ENCODE results near the gene RIC1.
"Not testable (repeated sequence)": the region's sequence is repeated elsewhere in the genome, so short reads cannot be mapped to it uniquely, and the experiment has no call there.

Gene RIC1

GRCh38 chr9:5628530-5629311 is at the start of gene RIC1:
Gene RIC1 (plus strand): TSS chr9:5629107. CDS start chr9:5629310, 203 bp downstream.
- peak; percentile 80 to 87 for DNase-seq (ENCODE audit: low read depth in 2 of 2)

GRCh38 chr9:5579881-5580280 is 49.0 kb upstream of the RIC1 start:
- DNase-seq (ENCODE audit: low read depth in 2 of 2): no peak

- no peak for DNase-seq (ENCODE audit: low read depth in 2 of 2)
Measured at GRCh38 chr9:5580650-5581049, 48.3 kb upstream of the RIC1 start.

- not testable (repeated sequence) for DNase-seq (ENCODE audit: low read depth in 2 of 2)
Measured at GRCh38 chr9:5581706-5582105, 47.2 kb upstream of the RIC1 start.

GRCh38 chr9:5582835-5583195 is 46.1 kb upstream of the RIC1 start:
- peak in 1 of 2 donors; percentile 13 for DNase-seq (ENCODE audit: low read depth in 2 of 2)

- peak in 1 of 2 donors; percentile 18 for DNase-seq (ENCODE audit: low read depth in 2 of 2)
Measured at GRCh38 chr9:5586391-5586802, 42.5 kb upstream of the RIC1 start.

- DNase-seq (ENCODE audit: low read depth in 2 of 2): peak; percentile 28 to 46
Measured at GRCh38 chr9:5587024-5587423, 41.9 kb upstream of the RIC1 start.

- no peak for DNase-seq (ENCODE audit: low read depth in 2 of 2)
Measured at GRCh38 chr9:5592231-5592630, 36.7 kb upstream of the RIC1 start.

GRCh38 chr9:5592904-5593303 is 36.0 kb upstream of the RIC1 start:
- no peak for DNase-seq (ENCODE audit: low read depth in 2 of 2)

- no peak for DNase-seq (ENCODE audit: low read depth in 2 of 2)
Measured at GRCh38 chr9:5593904-5594303, 35.0 kb upstream of the RIC1 start.

GRCh38 chr9:5596173-5596572 is 32.7 kb upstream of the RIC1 start:
- DNase-seq (ENCODE audit: low read depth in 2 of 2): no peak

GRCh38 chr9:5608298-5609225 is 20.3 kb upstream of the RIC1 start:
- DNase-seq (ENCODE audit: low read depth in 2 of 2): no peak

- DNase-seq (ENCODE audit: low read depth in 2 of 2): no peak
Measured at GRCh38 chr9:5609226-5609596, 19.7 kb upstream of the RIC1 start.

- no peak for DNase-seq (ENCODE audit: low read depth in 2 of 2)
Measured at GRCh38 chr9:5610491-5610890, 18.4 kb upstream of the RIC1 start.

- no peak for DNase-seq (ENCODE audit: low read depth in 2 of 2)
Measured at GRCh38 chr9:5611321-5612184, 17.4 kb upstream of the RIC1 start.

- DNase-seq (ENCODE audit: low read depth in 2 of 2): no peak
Measured at GRCh38 chr9:5612185-5612530, 16.7 kb upstream of the RIC1 start.

- no peak for DNase-seq (ENCODE audit: low read depth in 2 of 2)
Measured at GRCh38 chr9:5614192-5614591, 14.7 kb upstream of the RIC1 start.

GRCh38 chr9:5614985-5615384 is 13.9 kb upstream of the RIC1 start:
- DNase-seq (ENCODE audit: low read depth in 2 of 2): no peak

GRCh38 chr9:5617749-5618148 is 11.2 kb upstream of the RIC1 start:
- DNase-seq (ENCODE audit: low read depth in 2 of 2): no peak

- DNase-seq (ENCODE audit: low read depth in 2 of 2): no peak
Measured at GRCh38 chr9:5620494-5620893, 8.4 kb upstream of the RIC1 start.

GRCh38 chr9:5621327-5621726 is 7.6 kb upstream of the RIC1 start:
- DNase-seq (ENCODE audit: low read depth in 2 of 2): no peak

GRCh38 chr9:5622016-5622415 is 6.9 kb upstream of the RIC1 start:
- no peak for DNase-seq (ENCODE audit: low read depth in 2 of 2)

Data from stimulated activated CD4-positive, alpha-beta T cell treated with anti-CD3 and anti-CD28 coated beads, Interleukin-4, amount 100 ng/mL, for 48 hours (primary cell).